Measurements from ENCODE around the gene ACTL7B.

GRCh38 chr9:108811944-108812343 lies 43.8 kb downstream of the ACTL7B start:
- no peak for TF ChIP-seq CTCF (IDR thresholded peaks at IDR 0.05)
- no peak for TF ChIP-seq EP300 (IDR thresholded peaks at IDR 0.05)
- TF ChIP-seq POLR2AphosphoS5 (IDR thresholded peaks at IDR 0.05) = no peak
